Airway epithelial cell (primary cell): Measurements from ENCODE around the gene NUP58. TPM values are rescaled to one million over a fixed set of nuclear protein-coding genes. Genes with fewer than 3 reads are reported as not detected.

Experiments
- total RNA-seq: library from RNA; depleted of rRNA; stranded (reverse); fragments of >200 nt; gene quantifications from 2 replicates; pipeline ENCODE4 v1.2.3, GENCODE V29; 2015

NUP58 gene
- total RNA-seq, result 42.3 and 87.3 TPM in 2 replicates

GRCh38 chr13:25301347-25302113 is at the start of gene NUP58:
NUP58 (plus strand) TSS chr13:25301625; CDS start chr13:25301774, 149 bp downstream.

GRCh38 chr13:25286969-25287961 is 14.2 kb upstream of the NUP58 start, which contains the start of gene MTMR6:
MTMR6 (minus strand) TSS chr13:25287488; CDS start chr13:25287247, 241 bp downstream.

GRCh38 chr13:25371875-25372283 is 70.5 kb downstream of the NUP58 start, which contains the start of gene ATP8A2:
ATP8A2 (plus strand) TSS chr13:25371974; CDS start chr13:25372213, 239 bp downstream.

Other genes with a start within 250 kb of the NUP58 start
- gene PABPC3, start 205.5 kb upstream of the NUP58 start, total RNA-seq, result 0.07 TPM in 1 of 2 replicates, not detected in the other
- not detected in 2 replicates for gene AMER2, start 129.3 kb upstream of the NUP58 start, total RNA-seq
- gene MTMR6, start 14.1 kb upstream of the NUP58 start, total RNA-seq, result 14.1 and 20.2 TPM in 2 replicates
- under 0.01 and 0.07 TPM in 2 replicates for gene ATP8A2, start 70.3 kb downstream of the NUP58 start, total RNA-seq